HG02759 (cell line): Measurements from ENCODE around the gene ASB2.

Experiments
- ATAC-seq: cut with Tn5 transposase; IDR thresholded peaks from one replicate; pipeline ENCODE4 v1.9.1; 2021; ENCODE audit warnings: mild to moderate bottlenecking, moderate library complexity; ENCODE audit not compliant: unreplicated experiment

ASB2 gene

GRCh38 chr14:94001016-94001415 lies 24.6 kb upstream of the ASB2 start:
- no peak for ATAC-seq

GRCh38 chr14:94000267-94000666 lies 23.9 kb upstream of the ASB2 start:
- ATAC-seq = no peak

- no peak for ATAC-seq
Observed at GRCh38 chr14:93999573-93999972, 23.2 kb upstream of the ASB2 start.

- ATAC-seq = no peak
Observed at GRCh38 chr14:93998871-93999403, 22.6 kb upstream of the ASB2 start.

GRCh38 chr14:93997916-93998870 lies 21.8 kb upstream of the ASB2 start:
- no peak for ATAC-seq

GRCh38 chr14:93997082-93997481 lies 20.7 kb upstream of the ASB2 start, which contains the start of gene CCDC197:
TSS of gene CCDC197 (plus strand) at chr14:93997301. CDS start at chr14:93998132, 831 bp downstream.
- ATAC-seq = no peak

GRCh38 chr14:93996130-93996695 lies 19.8 kb upstream of the ASB2 start:
- ATAC-seq = no peak

GRCh38 chr14:93994919-93995682 lies 18.7 kb upstream of the ASB2 start:
- ATAC-seq = no peak

- ATAC-seq = no peak
Observed at GRCh38 chr14:93993382-93993781, 17.0 kb upstream of the ASB2 start.

- ATAC-seq = no peak
Observed at GRCh38 chr14:93991649-93992048, 15.3 kb upstream of the ASB2 start.

- ATAC-seq = no peak
Observed at GRCh38 chr14:93991212-93991611, 14.8 kb upstream of the ASB2 start.

- peak; percentile 80 for ATAC-seq
Observed at GRCh38 chr14:93989939-93990338, 13.6 kb upstream of the ASB2 start.

- ATAC-seq = no peak
Observed at GRCh38 chr14:93987815-93988476, 11.6 kb upstream of the ASB2 start.

- no peak for ATAC-seq
Observed at GRCh38 chr14:93987376-93987775, 11.0 kb upstream of the ASB2 start.

- no peak for ATAC-seq
Observed at GRCh38 chr14:93986955-93987354, 10.6 kb upstream of the ASB2 start.

- no peak for ATAC-seq
Observed at GRCh38 chr14:93984987-93985410, 8.6 kb upstream of the ASB2 start.

GRCh38 chr14:93984070-93984469 lies 7.7 kb upstream of the ASB2 start:
- no peak for ATAC-seq

- no peak for ATAC-seq
Observed at GRCh38 chr14:93982230-93983007, 6.0 kb upstream of the ASB2 start.

- ATAC-seq = no peak
Observed at GRCh38 chr14:93981316-93982229, 5.2 kb upstream of the ASB2 start.
